Lower leg skin (tissue), 4 donors: ENCODE measurements around the gene PCDH9. TPM values are rescaled to one million over a fixed set of nuclear protein-coding genes. Genes with fewer than 3 reads are reported as not detected.

Experiments used
- DNase-seq, 2 donors: peaks; one replicate each; pipeline ENCODE4 v3.0.0-alpha.2; 2019; ENCODE audit warnings: low spot score in 2 of 2
- H3K4me3 ChIP-seq: fragments of 200-600 bp; sonication (generic); 2 replicates; pipeline ENCODE4 v1.5.1; 2017; ENCODE audit warnings: mild to moderate bottlenecking, low read depth; ENCODE audit not compliant: poor library complexity, severe bottlenecking
- POLR2A ChIP-seq, 2 donors: fragments of 450-650 bp; IDR thresholded peaks; one replicate each; pipeline ENCODE4 v1.6.1; 2016 to 2017; ENCODE audit warnings: antibody characterized with exemption in 2 of 2, mild to moderate bottlenecking in 1 of 2, moderate library complexity in 1 of 2
- WGBS, 2 donors: methylation state at CpG; one replicate each; pipeline ENCODE4 v1.1.5; 2018; 5-methylcytosine and 5-hydroxymethylcytosine counted together
- intact Hi-C: fragments of 100-400 bp; cut with DNase I; formaldehyde crosslinking; loops from one replicate; pipeline ENCODE4 v1.15.0; 2023; ENCODE audit warnings: low total_unique reads
- total RNA-seq, 4 donors: library from RNA; depleted of rRNA; stranded (reverse); fragments of >200 nt; gene quantifications; one replicate each; pipeline ENCODE4 v1.1.0, GENCODE V29; 2016
- TF ChIP-seq, protein P1 (sequence below), 3 donors: fragments of 450-650 bp; IDR thresholded peaks; one replicate each; pipeline ENCODE4 v1.5.1; 2016; ENCODE audit warnings: antibody characterized with exemption in 3 of 3, mild to moderate bottlenecking in 3 of 3, moderate library complexity in 2 of 3

The PCDH9 gene
- total RNA-seq, 4 donors from 2014 or later = 0.21 to 0.84 (median 0.36) TPM

- no peak for DNase-seq
- no peak overlapping the region for H3K4me3 ChIP-seq
- intact Hi-C loops = no loop called here
- TF ChIP-seq, protein P1, sequence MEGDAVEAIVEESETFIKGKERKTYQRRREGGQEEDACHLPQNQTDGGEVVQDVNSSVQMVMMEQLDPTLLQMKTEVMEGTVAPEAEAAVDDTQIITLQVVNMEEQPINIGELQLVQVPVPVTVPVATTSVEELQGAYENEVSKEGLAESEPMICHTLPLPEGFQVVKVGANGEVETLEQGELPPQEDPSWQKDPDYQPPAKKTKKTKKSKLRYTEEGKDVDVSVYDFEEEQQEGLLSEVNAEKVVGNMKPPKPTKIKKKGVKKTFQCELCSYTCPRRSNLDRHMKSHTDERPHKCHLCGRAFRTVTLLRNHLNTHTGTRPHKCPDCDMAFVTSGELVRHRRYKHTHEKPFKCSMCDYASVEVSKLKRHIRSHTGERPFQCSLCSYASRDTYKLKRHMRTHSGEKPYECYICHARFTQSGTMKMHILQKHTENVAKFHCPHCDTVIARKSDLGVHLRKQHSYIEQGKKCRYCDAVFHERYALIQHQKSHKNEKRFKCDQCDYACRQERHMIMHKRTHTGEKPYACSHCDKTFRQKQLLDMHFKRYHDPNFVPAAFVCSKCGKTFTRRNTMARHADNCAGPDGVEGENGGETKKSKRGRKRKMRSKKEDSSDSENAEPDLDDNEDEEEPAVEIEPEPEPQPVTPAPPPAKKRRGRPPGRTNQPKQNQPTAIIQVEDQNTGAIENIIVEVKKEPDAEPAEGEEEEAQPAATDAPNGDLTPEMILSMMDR (IDR thresholded peaks at IDR 0.05) = no peak
- no peak for TF ChIP-seq POLR2A (IDR thresholded peaks at IDR 0.05)
- WGBS, 2 donors = 71 to 80% methylated on average over 1 of the region's 1 CpG
These were observed 186.2 kb downstream of the PCDH9 start for GRCh38 chr13:67043901-67044300.

GRCh38 chr13:67042556-67042955 is 187.6 kb downstream of the PCDH9 start:
- intact Hi-C loops = no loop called here
- TF ChIP-seq, protein P1 (IDR thresholded peaks at IDR 0.05) = no peak
- no peak for TF ChIP-seq POLR2A (IDR thresholded peaks at IDR 0.05)
- no peak for DNase-seq
- WGBS, 2 donors = 42 to 44% methylated on average over 2 of the region's 2 CpGs
- no peak overlapping the region for H3K4me3 ChIP-seq

DNA sequence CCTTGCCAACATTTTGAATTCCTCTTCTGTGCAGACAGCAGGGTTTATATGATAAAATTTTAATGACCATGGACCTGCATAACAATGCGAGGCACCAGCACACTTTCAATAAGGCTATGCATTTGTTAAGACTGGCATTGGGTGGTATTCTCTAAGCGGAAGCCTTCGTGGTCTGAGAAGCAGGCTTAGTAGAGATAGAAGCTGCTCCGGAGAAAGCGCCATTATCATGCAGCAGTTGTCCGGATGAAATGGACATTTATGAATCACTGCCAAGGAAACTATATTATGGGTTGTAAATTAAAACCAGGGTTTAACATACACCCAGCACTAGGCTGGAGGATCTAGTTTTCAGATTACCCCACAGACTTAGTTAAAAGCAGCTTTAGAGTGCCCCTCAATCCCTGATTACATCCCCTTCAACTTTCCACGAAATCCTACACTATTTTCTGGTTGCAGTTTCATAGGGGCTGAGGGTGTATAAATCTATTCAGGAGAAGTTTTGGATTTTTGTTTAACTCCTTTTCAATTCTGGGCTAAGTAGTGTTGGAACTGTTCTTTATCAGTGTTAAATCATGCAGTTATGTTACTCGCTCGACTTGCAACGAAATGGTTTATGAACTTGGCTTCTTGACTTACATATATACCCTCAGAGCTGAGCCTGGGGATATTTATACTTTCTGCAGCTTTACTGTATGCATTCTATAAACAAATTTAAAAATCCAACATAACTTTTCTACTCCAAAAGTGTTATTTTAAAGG is 193.3 kb downstream of the PCDH9 start:
- TF ChIP-seq POLR2A (IDR thresholded peaks at IDR 0.05) = no peak
- TF ChIP-seq, protein P1 (IDR thresholded peaks at IDR 0.05) = no peak
- 71 to 73% methylated on average over 10 of the region's 10 CpGs for WGBS, 2 donors
- no peak for DNase-seq
- H3K4me3 ChIP-seq = no peak overlapping the region
- intact Hi-C loops = no loop called here

GRCh38 chr13:67033170-67033569 is 197.0 kb downstream of the PCDH9 start:
- TF ChIP-seq POLR2A (IDR thresholded peaks at IDR 0.05) = no peak
- TF ChIP-seq, protein P1 (IDR thresholded peaks at IDR 0.05) = no peak
- 63 to 81% methylated on average over 1 of the region's 1 CpG for WGBS, 2 donors
- no peak for DNase-seq
- intact Hi-C loops = no loop called here
- no peak overlapping the region for H3K4me3 ChIP-seq

GRCh38 chr13:67023130-67023876 is 206.8 kb downstream of the PCDH9 start:
- no peak overlapping the region for H3K4me3 ChIP-seq
- no peak for DNase-seq
- intact Hi-C loops = no loop called here
- 3% methylated on average over 4 of the region's 4 CpGs for WGBS, 2 donors
- TF ChIP-seq, protein P1 (IDR thresholded peaks at IDR 0.05) = no peak
- no peak for TF ChIP-seq POLR2A (IDR thresholded peaks at IDR 0.05)
